ENCODE measurements around the gene TMEM132D. TPM values are rescaled to one million over a fixed set of nuclear protein-coding genes. Genes with fewer than 3 reads are reported as not detected.

The TMEM132D gene
- total RNA-seq, 1 experiment from 2014 or later: not detected

DNA sequence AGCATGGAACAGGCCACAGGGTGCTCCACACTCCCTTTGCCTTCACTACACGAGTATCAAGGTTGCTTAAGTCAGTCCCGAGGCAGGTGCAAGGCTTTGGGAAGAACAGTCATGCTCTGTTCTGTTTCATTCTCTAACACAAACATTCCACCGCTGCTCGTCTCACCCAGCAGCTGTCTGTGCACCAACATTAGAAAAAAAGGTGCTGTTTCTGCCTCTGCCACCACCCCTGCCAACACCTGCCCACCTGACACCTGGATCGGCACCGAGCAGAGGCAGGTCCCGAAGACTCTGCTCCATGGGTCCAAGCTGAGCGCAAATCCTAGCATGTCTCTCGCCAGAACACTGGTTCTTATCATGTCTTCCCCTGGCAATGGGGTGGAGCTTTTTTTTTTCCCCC is 347.7 kb downstream of the TMEM132D start:
- POLR2A ChIA-PET: no interaction called here
- BruUV-seq (replicated peaks): no TSS peak
- in situ Hi-C loops (cut with HindIII; ENCODE audit: low pct_unique_long_range_greater_than_20kb, low sequenced_read_pairs) (no loop called here), intact Hi-C loops (cut with micrococcal nuclease; ENCODE audit: unreplicated experiment) (no loop called here)
- TF ChIP-seq TCF7L2 (IDR thresholded peaks at IDR 0.05; ENCODE audit: low read depth, low read length) (no peak), POLR2AphosphoS5 (IDR thresholded peaks at IDR 0.05; ENCODE audit: low read depth, low read length) (no peak)
- TF ChIP-seq, protein P1, sequence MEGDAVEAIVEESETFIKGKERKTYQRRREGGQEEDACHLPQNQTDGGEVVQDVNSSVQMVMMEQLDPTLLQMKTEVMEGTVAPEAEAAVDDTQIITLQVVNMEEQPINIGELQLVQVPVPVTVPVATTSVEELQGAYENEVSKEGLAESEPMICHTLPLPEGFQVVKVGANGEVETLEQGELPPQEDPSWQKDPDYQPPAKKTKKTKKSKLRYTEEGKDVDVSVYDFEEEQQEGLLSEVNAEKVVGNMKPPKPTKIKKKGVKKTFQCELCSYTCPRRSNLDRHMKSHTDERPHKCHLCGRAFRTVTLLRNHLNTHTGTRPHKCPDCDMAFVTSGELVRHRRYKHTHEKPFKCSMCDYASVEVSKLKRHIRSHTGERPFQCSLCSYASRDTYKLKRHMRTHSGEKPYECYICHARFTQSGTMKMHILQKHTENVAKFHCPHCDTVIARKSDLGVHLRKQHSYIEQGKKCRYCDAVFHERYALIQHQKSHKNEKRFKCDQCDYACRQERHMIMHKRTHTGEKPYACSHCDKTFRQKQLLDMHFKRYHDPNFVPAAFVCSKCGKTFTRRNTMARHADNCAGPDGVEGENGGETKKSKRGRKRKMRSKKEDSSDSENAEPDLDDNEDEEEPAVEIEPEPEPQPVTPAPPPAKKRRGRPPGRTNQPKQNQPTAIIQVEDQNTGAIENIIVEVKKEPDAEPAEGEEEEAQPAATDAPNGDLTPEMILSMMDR (IDR thresholded peaks at IDR 0.05): no peak
- no peaks in the 10 kb centered on the region for H3K27me3 ChIP-seq (ENCODE audit: control insufficient read depth, insufficient read depth, low read length)
- H3K4me1 ChIP-seq (ENCODE audit: control insufficient read depth, insufficient read depth, low read length): no peaks in the 10 kb centered on the region
- no peaks in the 10 kb centered on the region for H3K36me3 ChIP-seq (ENCODE audit: control insufficient read depth, insufficient read depth, low read length)
- no peak overlapping the region for H3K27ac ChIP-seq (ENCODE audit: low read length)
- CTCF ChIA-PET: no interaction called here
- no peak for ATAC-seq
- H3K4me3 ChIP-seq (ENCODE audit: low read depth in 2 of 2, low read length in 2 of 2): no peak overlapping the region
- H3K9me3 ChIP-seq (ENCODE audit: control insufficient read depth, insufficient read depth, low read depth, low read length): no peaks in the 10 kb centered on the region
- no peak for DNase-seq (ENCODE audit: low read depth, low spot score)

DNA sequence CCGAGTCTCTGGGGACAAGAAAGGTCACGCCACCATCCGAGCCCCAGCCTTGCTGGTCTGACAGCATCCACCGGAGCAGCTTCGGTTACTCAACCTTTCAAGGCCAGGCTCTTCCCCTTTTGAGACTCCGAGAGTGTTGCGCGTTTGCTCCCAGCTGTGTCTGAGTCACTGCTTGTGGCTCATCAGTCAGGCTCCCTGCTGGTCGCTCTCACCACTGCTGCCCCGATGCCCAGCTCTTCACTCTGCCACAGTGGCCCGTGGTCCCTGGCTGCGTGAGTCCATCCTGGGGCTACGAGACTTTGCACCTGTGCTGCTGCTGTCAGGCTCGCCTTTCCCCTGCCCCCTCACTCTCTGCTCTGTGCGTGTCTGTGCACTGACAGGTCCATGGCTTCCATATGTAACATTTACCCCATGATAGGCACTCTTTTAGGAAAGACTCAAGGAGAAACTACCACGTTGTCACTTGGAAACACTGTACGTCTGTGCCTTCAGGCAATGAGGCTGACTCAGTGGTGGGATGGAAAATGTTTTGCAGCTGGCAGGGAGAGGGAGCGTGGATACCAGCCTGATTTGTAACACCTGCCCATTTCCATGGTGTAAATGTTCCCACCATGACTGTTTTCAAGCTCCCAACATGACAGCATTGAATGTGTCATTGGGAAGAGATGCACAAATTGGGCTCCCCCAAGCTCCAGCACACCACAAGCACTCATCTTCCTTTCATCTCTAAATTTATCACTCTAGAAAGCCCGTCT is 350.7 kb downstream of the TMEM132D start:
- DNase-seq (ENCODE audit: low read depth, low spot score) (no peak), ATAC-seq (no peak)
- in situ Hi-C loops (cut with HindIII; ENCODE audit: low pct_unique_long_range_greater_than_20kb, low sequenced_read_pairs): no loop called here
- intact Hi-C loops (cut with micrococcal nuclease; ENCODE audit: unreplicated experiment): no loop called here
- no peak for TF ChIP-seq TCF7L2 (IDR thresholded peaks at IDR 0.05; ENCODE audit: low read depth, low read length)
- TF ChIP-seq, protein P1 (IDR thresholded peaks at IDR 0.05): no peak
- no peak for TF ChIP-seq SIN3A (IDR thresholded peaks at IDR 0.05; ENCODE audit: borderline replicate concordance, insufficient read depth, low read depth, low read length)
- no peak for TF ChIP-seq POLR2AphosphoS5 (IDR thresholded peaks at IDR 0.05; ENCODE audit: low read depth, low read length)
- TF ChIP-seq, protein P2, sequence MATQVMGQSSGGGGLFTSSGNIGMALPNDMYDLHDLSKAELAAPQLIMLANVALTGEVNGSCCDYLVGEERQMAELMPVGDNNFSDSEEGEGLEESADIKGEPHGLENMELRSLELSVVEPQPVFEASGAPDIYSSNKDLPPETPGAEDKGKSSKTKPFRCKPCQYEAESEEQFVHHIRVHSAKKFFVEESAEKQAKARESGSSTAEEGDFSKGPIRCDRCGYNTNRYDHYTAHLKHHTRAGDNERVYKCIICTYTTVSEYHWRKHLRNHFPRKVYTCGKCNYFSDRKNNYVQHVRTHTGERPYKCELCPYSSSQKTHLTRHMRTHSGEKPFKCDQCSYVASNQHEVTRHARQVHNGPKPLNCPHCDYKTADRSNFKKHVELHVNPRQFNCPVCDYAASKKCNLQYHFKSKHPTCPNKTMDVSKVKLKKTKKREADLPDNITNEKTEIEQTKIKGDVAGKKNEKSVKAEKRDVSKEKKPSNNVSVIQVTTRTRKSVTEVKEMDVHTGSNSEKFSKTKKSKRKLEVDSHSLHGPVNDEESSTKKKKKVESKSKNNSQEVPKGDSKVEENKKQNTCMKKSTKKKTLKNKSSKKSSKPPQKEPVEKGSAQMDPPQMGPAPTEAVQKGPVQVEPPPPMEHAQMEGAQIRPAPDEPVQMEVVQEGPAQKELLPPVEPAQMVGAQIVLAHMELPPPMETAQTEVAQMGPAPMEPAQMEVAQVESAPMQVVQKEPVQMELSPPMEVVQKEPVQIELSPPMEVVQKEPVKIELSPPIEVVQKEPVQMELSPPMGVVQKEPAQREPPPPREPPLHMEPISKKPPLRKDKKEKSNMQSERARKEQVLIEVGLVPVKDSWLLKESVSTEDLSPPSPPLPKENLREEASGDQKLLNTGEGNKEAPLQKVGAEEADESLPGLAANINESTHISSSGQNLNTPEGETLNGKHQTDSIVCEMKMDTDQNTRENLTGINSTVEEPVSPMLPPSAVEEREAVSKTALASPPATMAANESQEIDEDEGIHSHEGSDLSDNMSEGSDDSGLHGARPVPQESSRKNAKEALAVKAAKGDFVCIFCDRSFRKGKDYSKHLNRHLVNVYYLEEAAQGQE (IDR thresholded peaks at IDR 0.05; ENCODE audit: insufficient read depth in 1 of 2, low read depth in 2 of 2, low read length in 1 of 2): no peak
- POLR2A ChIA-PET: no interaction called here
- Histone ChIP-seq H3K27ac (ENCODE audit: low read length) (no peak overlapping the region), H3K9me3 (ENCODE audit: control insufficient read depth, insufficient read depth, low read depth, low read length) (no peaks in the 10 kb centered on the region), H3K4me3 (ENCODE audit: low read depth in 2 of 2, low read length in 2 of 2) (no peak overlapping the region), H3K36me3 (ENCODE audit: control insufficient read depth, insufficient read depth, low read length) (no peaks in the 10 kb centered on the region), H3K4me1 (ENCODE audit: control insufficient read depth, insufficient read depth, low read length) (no peaks in the 10 kb centered on the region), H3K27me3 (ENCODE audit: control insufficient read depth, insufficient read depth, low read length) (no peaks in the 10 kb centered on the region)
- BruUV-seq (replicated peaks): no TSS peak
- CTCF ChIA-PET: no interaction called here
